OCI-LY1 (cell line): ENCODE data around the gene WDFY4.

Experiments
- CTCF ChIP-seq: fragments of 200-600 bp; sonication (generic), shearing (Covaris generic); IDR thresholded peaks from 2 replicates; pipeline ENCODE4 v1.5.1; 2017; ENCODE audit warnings: mild to moderate bottlenecking, antibody characterized with exemption, low read length, moderate library complexity, mixed read lengths
- EZH2 ChIP-seq: fragments of 200-600 bp; sonication (generic), shearing (Covaris generic); IDR thresholded peaks from 2 replicates; pipeline ENCODE4 v1.8.0; 2017; ENCODE audit warnings: borderline replicate concordance, mixed run types, mild to moderate bottlenecking, antibody characterized with exemption, low read length, moderate library complexity, mixed read lengths

GRCh38 chr10:48883701-48884100, 199.0 kb downstream of the WDFY4 start:
- no peak for TF ChIP-seq CTCF
- no peak for TF ChIP-seq EZH2
